HG03571 (cell line): Measurements from ENCODE around the gene PRKG2.
"Not testable (repeated sequence)": the region's sequence is repeated elsewhere in the genome, so short reads cannot be mapped to it uniquely, and the experiment has no call there.

Experiments
- ATAC-seq: cut with Tn5 transposase; IDR thresholded peaks from one replicate; pipeline ENCODE4 v1.9.1; 2021; ENCODE audit not compliant: unreplicated experiment

PRKG2 gene

DNA sequence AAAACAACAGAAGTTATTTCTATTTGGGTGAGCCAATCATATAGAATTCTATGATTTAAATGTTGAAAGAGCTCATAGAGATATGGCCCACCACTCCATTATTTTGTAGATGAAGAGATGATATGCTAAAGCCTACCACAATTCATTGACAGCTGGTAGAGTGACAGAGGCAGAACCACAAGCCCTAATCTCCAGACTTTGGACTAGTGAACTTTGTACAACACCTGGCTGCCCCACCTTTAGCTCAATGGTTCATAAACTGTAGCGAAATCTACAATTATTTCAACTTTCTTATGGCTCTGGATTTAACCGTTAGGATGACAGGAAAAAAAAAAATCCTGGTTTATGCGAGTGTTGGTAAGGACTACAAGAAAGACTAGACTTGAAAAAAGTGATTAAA, 50.9 kb downstream of the PRKG2 start:
- ATAC-seq, result no peak

DNA sequence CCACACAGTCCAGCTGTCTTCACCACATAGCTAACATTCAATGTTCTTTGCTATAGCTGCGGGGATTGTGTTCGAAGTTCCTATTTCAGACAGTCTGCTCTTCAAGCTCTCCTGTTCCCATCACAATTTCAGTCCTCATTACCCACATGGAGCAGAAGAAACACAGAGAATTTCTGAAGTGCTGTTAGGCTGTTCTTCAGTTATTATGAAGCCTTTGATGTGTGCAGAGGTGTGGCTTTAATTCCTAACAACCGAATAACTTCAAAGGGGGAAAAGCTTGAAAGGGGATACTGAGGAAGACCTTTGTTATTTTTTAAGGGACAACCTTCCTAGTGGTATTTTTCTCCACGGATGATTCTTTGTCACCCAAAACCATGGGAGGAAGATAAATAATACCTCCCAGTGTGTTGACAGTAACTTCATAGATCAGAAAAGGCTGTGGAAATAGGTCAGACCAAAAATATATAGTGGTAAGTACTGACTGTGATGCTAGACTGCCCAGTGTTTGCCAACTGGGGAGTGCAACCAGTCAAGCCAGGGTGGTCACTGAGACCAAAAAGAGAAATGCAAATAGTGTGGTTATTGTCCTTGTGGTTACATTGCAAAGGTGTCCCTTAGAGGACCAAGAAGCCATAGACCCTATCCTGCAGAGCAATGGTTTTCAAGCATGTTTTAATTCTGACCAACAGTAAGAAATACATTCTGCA, 52.1 kb downstream of the PRKG2 start:
- no peak for ATAC-seq

DNA sequence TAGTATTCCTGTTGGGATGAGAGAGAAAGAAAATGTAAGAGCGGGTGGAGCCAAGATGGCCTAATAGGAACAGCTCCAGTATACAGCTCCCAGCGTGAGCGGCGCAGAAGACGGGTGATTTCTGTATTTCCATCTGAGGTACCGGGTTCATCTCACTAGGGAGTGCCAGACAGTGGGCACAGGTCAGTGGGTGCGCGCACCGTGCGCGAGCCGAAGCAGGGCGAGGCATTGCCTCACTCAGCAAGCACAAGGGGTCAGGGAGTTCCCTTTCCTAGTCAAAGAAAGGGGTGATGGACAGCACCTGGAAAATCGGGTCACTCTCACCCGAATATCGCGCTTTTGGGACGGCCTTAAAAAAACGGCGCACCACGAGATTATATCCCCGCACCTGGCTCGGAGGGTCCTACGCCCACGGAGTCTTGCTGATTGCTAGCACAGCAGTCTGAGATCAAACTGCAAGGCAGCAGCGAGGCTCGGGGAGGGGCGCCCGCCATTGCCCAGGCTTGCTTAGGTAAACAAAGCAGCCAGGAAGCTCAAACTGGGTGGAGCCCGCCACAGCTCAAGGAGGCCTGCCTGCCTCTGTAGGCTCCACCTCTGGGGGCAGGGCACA, 61.2 kb downstream of the PRKG2 start:
- ATAC-seq, result not testable (repeated sequence)

DNA sequence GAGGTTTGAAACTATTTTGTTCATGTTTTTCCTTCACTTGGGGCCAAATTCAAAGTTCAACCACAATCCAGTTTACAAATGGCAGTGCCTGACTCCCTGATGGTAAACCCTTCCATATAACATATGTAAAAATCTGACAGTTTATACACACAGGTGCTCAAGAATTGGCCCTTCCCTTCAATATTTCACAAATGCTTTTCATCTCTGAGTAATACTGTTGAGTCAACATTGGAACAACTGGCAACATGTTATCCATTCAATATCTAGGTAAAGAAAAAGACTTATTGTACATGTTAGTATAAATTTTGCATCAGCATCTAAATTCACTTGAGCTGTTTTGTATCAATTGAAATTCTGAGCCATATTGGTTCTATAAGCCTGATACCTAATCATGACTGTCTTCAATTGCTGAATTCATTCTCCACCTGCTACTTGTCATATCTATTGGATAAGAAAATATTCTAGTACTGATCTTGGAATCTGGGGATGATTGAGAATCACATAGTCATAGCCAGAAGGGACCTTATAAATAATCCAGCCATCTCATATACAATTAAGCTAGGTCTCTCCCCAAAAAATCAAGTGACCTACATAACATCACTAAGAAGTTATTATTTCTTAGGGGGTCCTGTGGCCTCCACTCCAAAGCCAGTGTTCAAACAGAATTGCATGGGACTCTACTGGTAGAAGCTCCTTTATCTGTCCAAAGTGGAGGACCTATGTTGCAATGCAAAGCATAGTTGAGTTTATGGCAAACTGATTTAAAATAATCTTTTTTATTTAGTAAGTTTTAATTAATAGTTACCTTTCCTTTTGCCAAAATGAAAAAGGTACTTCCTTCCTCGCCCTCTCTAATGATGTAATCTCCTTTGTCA, 61.9 kb downstream of the PRKG2 start:
- ATAC-seq, result no peak

DNA sequence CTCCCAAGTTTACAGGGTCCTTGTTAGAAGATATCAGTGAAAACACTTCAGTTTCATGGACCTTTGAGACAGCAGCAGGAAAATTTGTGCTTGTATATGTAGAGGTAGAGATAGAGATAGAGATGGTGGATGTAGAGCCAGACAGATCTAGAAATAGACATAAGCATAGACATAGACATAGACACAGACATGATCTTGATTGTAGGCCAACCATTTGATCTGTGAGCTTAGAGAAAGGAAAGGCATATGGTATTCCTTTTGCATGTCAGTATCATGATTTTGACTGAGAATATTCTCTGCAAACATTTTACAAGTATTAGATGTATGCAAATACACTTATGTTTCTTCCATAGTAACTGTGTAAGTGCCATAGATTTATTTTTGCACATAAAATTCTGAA, 65.0 kb downstream of the PRKG2 start:
- no peak for ATAC-seq

- no peak for ATAC-seq
Measured at GRCh38 chr4:81148576-81148975, 66.4 kb downstream of the PRKG2 start.

GRCh38 chr4:81146466-81146865, 68.6 kb downstream of the PRKG2 start:
- ATAC-seq, result no peak

GRCh38 chr4:81143183-81143582, 71.8 kb downstream of the PRKG2 start:
- no peak for ATAC-seq

DNA sequence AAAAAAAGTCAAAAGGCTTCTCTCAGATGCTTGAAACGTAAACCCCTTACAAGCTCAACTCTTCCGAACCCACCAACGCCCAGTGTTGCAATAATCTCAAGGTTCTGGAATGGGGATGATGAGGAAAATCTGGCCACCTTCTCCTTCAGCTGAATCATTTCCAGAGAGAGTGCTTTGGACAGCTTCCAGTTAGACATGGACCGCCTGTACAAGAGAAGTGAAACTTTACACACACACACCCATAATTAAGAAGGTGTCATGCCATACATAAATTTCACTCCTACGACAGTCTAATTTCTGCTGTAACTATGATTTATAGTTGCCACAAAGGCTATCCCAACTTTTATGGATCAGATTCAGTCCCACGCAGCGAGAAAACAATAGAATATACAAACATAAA, 72.3 kb downstream of the PRKG2 start:
- no peak for ATAC-seq

DNA sequence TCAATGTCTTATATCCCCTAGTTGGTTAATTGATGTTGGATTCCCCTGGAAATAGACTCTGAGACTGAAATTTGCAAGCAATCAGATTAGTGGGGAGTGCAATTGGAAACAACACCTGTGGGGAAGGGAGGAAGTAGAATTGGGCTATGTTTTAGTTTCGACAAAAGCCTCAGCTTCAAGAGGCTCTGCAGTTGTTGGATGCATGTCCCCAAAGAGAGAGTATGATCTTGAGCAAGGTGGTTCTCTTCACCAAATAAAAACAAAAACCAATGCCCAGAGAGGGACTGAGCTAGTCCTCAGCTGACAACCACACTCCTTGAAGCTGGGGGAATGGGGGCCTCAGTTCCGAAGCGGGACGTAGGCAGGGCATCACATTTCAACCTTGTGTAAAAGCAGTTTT, 77.1 kb downstream of the PRKG2 start:
- ATAC-seq, result no peak

DNA sequence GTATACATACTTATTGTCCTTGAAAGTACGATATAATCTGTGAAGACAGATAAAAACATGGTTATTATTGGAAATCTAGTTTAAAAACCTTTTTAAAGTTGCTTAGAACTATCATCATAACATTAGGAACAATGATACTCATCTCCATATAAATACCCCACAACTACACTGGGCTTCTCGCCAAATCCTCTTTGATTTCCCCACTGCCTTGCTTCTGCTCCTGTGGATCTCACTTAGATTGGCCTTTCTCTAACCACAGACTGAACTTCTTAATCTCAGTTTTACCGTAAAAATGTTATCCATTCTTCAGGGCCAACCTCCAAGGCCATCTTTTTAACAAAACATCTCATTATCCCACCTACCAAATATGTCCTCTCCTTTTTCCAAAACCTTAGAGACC, 77.6 kb downstream of the PRKG2 start:
- no peak for ATAC-seq

DNA sequence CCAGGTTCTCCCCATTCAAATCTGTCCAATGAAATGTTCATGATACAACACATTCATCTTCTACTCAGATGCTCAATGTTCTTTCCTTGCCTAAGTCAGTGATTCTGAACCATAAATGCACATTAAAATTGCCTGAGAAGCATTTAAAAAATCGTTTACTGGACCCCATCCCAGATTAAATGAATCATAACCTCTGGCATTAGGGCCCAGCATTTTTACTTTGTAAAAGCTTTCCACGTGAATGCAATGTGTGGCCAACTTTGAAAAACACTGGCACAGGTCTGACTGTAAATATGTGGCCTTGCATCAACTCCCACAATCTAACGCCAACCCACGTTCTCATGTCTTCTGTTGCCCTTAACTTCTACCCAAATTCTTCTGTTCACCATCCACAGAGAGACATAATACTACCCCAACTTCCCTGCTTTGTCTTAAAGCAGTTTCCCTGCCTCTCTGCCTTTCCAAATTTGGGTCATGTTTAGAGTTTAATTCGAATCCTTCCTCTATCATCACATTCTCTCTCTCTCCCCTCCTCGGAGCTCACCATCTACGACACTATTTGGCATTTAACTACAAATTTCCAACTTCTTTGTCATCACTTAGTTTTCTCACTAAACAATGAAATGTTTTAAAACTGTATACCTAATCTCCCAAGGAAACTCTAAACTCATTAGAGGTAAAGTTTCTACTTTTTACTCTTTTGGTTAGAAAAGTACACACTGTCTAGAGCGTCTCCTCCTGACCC, 78.7 kb downstream of the PRKG2 start:
- no peak for ATAC-seq

- no peak for ATAC-seq
Measured at GRCh38 chr4:81135501-81135900, 79.5 kb downstream of the PRKG2 start.

GRCh38 chr4:81131563-81131962, 83.5 kb downstream of the PRKG2 start:
- ATAC-seq, result no peak

DNA sequence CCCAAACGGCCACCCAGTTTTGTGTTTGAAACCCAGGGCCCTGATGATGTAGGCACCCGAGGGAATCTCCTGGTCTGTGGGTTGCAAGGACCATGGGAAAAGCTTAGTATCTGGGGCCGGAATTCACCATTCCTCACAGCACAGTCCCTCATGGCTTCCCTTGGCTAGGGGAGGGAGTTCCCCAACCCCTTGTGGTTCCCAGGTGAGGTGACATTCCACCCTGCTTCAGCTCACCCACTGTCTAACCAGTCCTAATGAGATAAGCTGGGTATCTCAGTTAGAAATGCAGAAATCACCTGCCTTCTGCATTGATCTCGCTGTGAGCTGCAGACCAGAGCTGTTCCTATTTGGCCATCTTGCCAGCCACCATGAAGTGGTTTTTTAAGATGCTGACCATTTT, 84.0 kb downstream of the PRKG2 start:
- no peak for ATAC-seq

DNA sequence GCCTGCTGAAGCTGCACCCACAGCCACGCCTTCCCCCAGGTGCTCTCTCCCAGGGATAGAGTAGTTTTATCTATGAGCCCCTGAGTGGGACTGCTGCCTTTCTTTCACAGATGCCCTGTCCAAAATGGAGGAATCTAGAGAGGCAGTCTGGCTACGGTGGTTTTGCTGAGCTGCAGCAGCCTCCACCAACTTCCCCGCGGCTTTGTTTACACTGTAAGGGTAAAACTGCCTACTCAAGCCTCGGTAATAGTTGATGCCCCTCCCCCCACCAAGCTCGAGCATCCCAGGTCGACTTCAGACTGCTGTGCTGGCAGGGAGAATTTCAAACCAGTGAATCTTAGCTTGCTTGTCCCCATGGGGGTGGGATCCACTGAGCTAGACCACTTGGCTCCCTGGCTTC, 84.5 kb downstream of the PRKG2 start:
- no peak for ATAC-seq

DNA sequence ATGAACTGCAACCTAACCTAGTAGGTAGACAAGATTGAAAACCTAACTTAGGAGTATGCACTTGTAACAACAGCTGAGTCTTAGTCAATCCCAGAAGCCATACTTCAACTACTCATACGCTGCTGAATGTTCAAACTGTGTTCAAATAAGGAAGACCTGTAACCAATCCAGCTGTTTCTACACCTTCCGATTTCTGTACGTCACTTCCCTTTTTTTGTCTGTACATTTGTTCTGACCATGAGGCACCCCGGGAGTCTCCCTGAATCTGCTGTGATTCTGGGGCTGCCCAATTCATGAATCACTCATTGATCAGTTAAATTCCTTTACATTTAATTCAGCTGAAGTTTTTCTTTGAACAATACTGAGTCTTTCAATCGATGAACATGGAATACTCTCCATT, 95.0 kb downstream of the PRKG2 start:
- no peak for ATAC-seq

- ATAC-seq, result no peak
Measured at GRCh38 chr4:81118086-81118485, 96.9 kb downstream of the PRKG2 start.

GRCh38 chr4:81116566-81116965, 98.5 kb downstream of the PRKG2 start:
- ATAC-seq, result no peak

DNA sequence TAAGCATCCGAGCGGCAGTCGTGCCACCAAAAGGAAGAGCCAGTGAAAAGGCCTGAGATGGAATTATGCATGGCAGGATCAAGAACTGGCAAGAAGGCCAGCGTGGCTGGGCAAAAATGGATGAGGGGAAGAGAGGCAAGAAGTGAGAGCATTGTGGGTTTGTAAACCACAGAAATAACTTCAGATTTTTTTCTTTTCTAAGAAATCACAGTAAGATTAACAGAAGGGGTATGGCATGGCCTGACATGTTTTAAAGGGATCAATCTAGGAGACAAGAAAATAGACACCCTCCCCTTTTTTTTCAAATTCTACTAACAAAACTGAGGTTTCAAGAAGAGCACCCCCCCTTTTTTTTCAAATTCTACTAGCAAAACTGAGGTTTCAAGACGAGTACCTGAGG, 102.0 kb downstream of the PRKG2 start:
- no peak for ATAC-seq

DNA sequence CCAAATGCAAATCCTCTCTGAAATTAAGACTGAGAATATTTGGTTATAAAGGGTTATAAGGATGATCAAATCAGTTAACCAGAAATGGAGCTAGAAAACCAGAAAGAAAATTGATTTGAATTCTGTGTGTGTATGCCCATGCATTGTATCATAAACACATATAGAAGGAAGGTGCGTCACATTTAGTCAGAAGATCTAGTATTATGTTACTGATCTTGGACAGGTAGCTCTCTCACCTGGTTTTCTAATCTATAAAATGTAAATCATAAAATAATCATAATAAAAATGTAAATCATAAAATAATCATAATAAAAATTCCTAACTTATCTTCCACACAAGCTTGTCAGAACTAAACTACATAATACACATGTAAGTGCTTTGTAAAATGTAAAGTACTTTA, 105.7 kb downstream of the PRKG2 start:
- no peak for ATAC-seq
